GM20431 (cell line): ENCODE measurements around the gene ZNF256.

Experiments
- in situ Hi-C: fragments of 300-500 bp; cut with MseI, MboI; formaldehyde crosslinking; loops from one replicate; pipeline ENCODE4 v1.15.0; 2020; ENCODE audit warnings: low sequenced_read_pairs; ENCODE audit not compliant: unreplicated experiment

Gene ZNF256

GRCh38 chr19:57903618-57904184 lies 43.8 kb downstream of the ZNF256 start:
- in situ Hi-C loops = no loop called here

GRCh38 chr19:57900311-57900710 lies 47.2 kb downstream of the ZNF256 start:
- in situ Hi-C loops = no loop called here
